ENCODE measurements around the gene GJB1.
"Not testable (repeated sequence)": the region's sequence is repeated elsewhere in the genome, so short reads cannot be mapped to it uniquely, and the experiment has no call there.

The GJB1 gene

DNA sequence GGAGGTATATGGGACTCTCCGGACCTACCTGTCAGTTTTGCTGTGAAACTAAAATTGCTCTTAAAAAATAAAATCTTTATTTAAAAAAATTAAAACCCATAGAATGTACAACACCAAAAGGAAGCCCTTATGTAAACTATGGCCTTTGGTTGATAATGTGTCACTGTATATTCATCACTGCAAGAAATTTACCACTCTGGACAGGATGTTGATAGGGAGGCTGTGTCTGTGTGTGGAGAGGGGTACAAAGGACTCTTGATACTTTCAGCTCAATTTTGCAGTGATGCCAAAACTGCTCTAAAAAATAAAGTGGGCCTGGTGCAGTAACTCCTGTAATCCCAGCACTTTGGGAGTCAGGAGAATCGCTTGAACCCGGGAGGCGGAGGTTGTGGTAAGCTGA, 33.8 kb downstream of the GJB1 start:
- no peak for DNase-seq

GRCh38 chrX:71268624-71269023, 45.6 kb downstream of the GJB1 start:
- not testable (repeated sequence) for DNase-seq

DNA sequence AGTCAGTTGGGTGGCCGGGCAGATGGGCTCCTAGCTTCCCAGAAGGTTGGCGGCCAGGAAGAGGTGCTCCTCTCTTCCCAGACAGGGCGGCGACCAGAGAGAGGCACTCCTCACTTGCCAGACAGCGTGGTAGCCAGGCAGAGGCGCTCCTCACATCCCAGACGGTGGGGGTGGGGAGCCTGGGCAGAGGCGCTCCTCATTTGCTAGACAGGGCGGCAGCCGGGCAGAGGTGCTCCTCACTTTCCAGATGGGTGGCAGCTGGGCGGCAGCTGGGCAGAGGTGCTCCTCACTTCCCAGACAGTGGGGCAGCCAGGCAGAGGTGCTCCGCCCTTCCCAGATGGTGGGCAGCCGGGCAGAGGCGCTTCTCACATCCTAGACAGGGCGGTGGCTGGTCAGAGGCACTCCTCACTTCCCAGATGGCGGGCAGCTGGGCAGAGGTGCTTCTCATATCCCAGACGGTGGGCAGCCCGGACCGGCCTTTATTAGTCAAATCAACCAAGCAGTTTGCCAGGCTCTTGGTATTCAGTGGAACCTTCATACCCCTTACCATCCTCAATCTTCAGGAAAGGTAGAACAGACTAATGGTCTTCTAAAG, 46.9 kb downstream of the GJB1 start:
- no peak for DNase-seq

DNA sequence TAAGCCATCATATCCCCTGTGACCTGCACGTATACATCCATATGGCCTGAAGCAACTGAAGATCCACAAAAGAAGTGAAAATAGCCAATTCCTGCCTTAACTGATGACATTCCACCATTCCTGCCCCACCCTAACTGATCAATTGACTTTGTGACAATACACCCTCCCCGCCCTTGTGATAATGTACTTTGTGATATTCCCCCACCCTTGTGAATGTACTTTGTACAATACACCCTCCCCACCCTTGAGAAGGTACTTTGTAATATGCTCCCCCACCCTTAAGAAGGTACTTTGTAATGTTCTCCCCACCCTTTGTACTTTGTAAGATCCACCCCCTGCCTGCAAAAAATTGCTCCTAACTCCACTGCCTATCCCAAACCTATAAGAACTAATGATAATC, 49.3 kb downstream of the GJB1 start:
- DNase-seq = not testable (repeated sequence)

All from NCI-H2227 treated with DMSO at 0.1 percent for 48 hours (cell line).